Activated CD4-positive, alpha-beta memory T cell treated with anti-CD3 and anti-CD28 coated beads for 36 hours (primary cell): ENCODE results near the gene DIS3L2. TPM values are rescaled to one million over a fixed set of nuclear protein-coding genes. Genes with fewer than 3 reads are reported as not detected.

ENCODE experiments used
- CTCF ChIA-PET: fragments of 350-600 bp; sonication (Branson Sonifier 250); formaldehyde crosslinking; loops from one replicate; lab custom pipeline; 2021; ENCODE audit warnings: antibody characterized with exemption, inconsistent platforms; lab: Charles Lee
- POLR2A ChIA-PET: fragments of 350-600 bp; sonication (Branson Sonifier 250); formaldehyde crosslinking; loops from one replicate; lab custom pipeline; 2021; ENCODE audit warnings: antibody characterized with exemption; lab: Charles Lee
- DNase-seq: peaks from one replicate; pipeline ENCODE4 v3.0.0-alpha.2; 2020
- H3K27ac Mint-ChIP-seq: one replicate; pipeline ENCODE4 v1.8.0; 2021; ENCODE audit warnings: mixed read lengths
- H3K27me3 Mint-ChIP-seq: one replicate; pipeline ENCODE4 v1.8.0; 2021; ENCODE audit warnings: mixed read lengths
- H3K36me3 Mint-ChIP-seq: one replicate; pipeline ENCODE4 v1.8.0; 2021; ENCODE audit warnings: mixed read lengths
- H3K4me1 Mint-ChIP-seq: one replicate; pipeline ENCODE4 v1.8.0; 2021; ENCODE audit warnings: low read depth, mixed read lengths
- H3K4me3 Mint-ChIP-seq: one replicate; pipeline ENCODE4 v1.8.0; 2021; ENCODE audit warnings: mild to moderate bottlenecking, mixed read lengths
- H3K9me3 Mint-ChIP-seq: one replicate; pipeline ENCODE4 v1.8.0; 2021; ENCODE audit warnings: mixed read lengths
- intact Hi-C: fragments of 100-400 bp; cut with micrococcal nuclease; formaldehyde crosslinking; loops from one replicate; pipeline ENCODE4 v1.15.1; 2023
- total RNA-seq, 2 experiments: library from RNA; stranded (reverse); gene quantifications; one replicate each; pipeline ENCODE4 v1.2.3, GENCODE V29; 2021

DIS3L2 gene
- total RNA-seq, 2 experiments from 2014 or later, result 20.5 to 25.7 TPM

- no peak for DNase-seq
- intact Hi-C loops, result no loop called here
- no peak overlapping the region for H3K27ac Mint-ChIP-seq
- ChIA-PET POLR2A (no interaction called here), CTCF (interaction anchor here (1.1 to 8.6 kb wide), 5 partner anchors 9 to 397 kb away, joined by 3 to 127 read pairs (median 4); no protein-coding TSS in a partner anchor)
- no peaks in the 10 kb centered on the region for H3K9me3 Mint-ChIP-seq
- H3K4me3 Mint-ChIP-seq, result no peak overlapping the region
- H3K4me1 Mint-ChIP-seq, result peaks cover 10% of the 10 kb centered on the region
- H3K27me3 Mint-ChIP-seq, result peaks cover 32% of the 10 kb centered on the region
- no peaks in the 10 kb centered on the region for H3K36me3 Mint-ChIP-seq
Observed at GRCh38 chr2:231930593-231931281, 30.8 kb upstream of the DIS3L2 start.

DNA sequence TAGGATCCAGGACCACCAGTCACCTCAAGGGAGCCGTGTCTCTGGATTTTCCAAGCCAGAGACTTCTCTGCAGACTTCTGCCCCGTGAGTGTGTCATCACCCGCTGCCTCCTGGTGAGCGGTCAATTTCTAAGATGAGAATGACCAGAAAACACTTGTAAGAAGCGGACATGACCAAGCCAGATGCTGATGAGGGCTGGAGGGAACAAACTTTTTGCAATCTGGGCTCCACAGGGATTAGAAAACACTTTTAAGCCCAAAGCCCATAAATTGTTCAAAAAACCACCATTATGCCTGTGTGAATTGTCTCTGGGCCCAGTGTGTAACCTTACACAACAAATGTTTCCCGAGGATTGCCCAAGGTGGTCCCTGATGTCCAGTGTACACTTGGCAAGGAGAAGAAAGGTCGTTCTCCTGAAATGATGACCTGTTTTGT, 30.0 kb upstream of the DIS3L2 start:
- ChIA-PET POLR2A (no interaction called here), CTCF (interaction anchor here (1.1 to 8.6 kb wide), 2 partner anchors 9 to 209 kb away, joined by 3 to 127 read pairs; no protein-coding TSS in a partner anchor)
- H3K36me3 Mint-ChIP-seq, result no peaks in the 10 kb centered on the region
- H3K27me3 Mint-ChIP-seq, result peaks cover 31% of the 10 kb centered on the region
- intact Hi-C loops, result no loop called here
- no peaks in the 10 kb centered on the region for H3K9me3 Mint-ChIP-seq
- H3K4me3 Mint-ChIP-seq, result no peak overlapping the region
- DNase-seq, result no peak
- H3K27ac Mint-ChIP-seq, result no peak overlapping the region
- H3K4me1 Mint-ChIP-seq, result peaks cover 9% of the 10 kb centered on the region

- DNase-seq, result no peak
- POLR2A ChIA-PET, result no interaction called here
- H3K4me1 Mint-ChIP-seq, result no peaks in the 10 kb centered on the region
- intact Hi-C loops, result no loop called here
- H3K9me3 Mint-ChIP-seq, result no peaks in the 10 kb centered on the region
- H3K27me3 Mint-ChIP-seq, result peaks cover 20% of the 10 kb centered on the region
- no peak overlapping the region for H3K27ac Mint-ChIP-seq
- CTCF ChIA-PET, result no interaction called here
- no peaks in the 10 kb centered on the region for H3K36me3 Mint-ChIP-seq
- no peak overlapping the region for H3K4me3 Mint-ChIP-seq
Observed at GRCh38 chr2:231932711-231932970, 28.9 kb upstream of the DIS3L2 start.

DNA sequence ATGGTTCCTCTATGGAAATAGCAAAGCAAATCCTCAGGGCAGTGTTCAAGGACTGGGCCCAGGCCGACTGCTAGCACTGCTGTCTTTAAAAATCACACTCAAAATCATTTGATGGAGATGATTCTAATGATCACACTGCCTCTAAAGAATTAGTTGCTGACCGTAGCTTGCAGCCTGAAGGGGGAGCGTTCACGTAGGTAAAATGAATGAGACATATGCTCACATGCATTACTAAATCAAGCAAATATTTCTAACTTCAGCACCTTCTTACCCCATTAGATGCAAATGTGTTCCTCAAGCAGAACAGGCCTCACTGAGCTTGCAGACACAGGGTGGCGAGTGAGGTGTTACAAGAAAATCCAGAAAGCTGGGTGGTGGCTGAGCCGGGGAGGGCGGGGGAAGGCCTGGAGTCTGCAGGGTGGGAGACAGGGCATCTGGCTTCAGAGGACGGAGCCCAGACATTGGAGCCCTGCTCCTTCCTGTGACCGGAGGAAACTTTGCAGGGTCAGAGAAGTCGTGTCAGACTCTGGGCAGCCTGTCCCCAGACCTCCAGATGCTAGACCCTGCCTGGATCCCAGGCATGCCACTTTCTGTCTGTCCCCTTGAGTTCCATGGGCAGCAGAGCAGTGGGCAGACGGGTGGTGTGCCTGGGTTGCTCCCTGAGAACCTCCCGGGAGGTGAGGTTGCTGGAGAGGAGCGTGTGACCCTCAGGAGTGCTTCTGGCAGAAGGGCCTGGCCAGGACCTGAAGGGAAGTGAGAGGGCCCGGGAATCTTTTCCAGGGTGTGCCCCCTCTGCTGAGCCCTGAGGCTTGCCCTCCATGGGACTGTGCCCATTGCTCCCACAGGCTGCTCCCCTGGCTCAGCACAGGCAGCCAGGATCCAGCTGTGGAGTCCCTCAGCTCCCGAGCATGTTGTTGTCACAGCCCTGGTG, 28.3 kb upstream of the DIS3L2 start:
- Mint-ChIP-seq H3K9me3 (no peaks in the 10 kb centered on the region), H3K27ac (no peak overlapping the region), H3K36me3 (no peaks in the 10 kb centered on the region), H3K4me1 (no peaks in the 10 kb centered on the region), H3K4me3 (no peak overlapping the region), H3K27me3 (peaks cover 15% of the 10 kb centered on the region)
- intact Hi-C loops, result no loop called here
- DNase-seq, result no peak
- ChIA-PET POLR2A (interaction anchor here (1.0 kb wide), 1 partner anchor 25 kb away, joined by 3 read pairs; no protein-coding TSS in a partner anchor), CTCF (no interaction called here)

GRCh38 chr2:231933916-231934401, 27.6 kb upstream of the DIS3L2 start:
- no peak for DNase-seq
- H3K4me3 Mint-ChIP-seq, result no peak overlapping the region
- H3K27ac Mint-ChIP-seq, result no peak overlapping the region
- CTCF ChIA-PET, result no interaction called here
- intact Hi-C loops, result no loop called here
- H3K27me3 Mint-ChIP-seq, result peaks cover 9% of the 10 kb centered on the region
- no peaks in the 10 kb centered on the region for H3K9me3 Mint-ChIP-seq
- no peaks in the 10 kb centered on the region for H3K36me3 Mint-ChIP-seq
- POLR2A ChIA-PET, result interaction anchor here (0.6 to 1.0 kb wide), 2 partner anchors 25 to 131 kb away, joined by 3 read pairs; no protein-coding TSS in a partner anchor
- no peaks in the 10 kb centered on the region for H3K4me1 Mint-ChIP-seq

DNA sequence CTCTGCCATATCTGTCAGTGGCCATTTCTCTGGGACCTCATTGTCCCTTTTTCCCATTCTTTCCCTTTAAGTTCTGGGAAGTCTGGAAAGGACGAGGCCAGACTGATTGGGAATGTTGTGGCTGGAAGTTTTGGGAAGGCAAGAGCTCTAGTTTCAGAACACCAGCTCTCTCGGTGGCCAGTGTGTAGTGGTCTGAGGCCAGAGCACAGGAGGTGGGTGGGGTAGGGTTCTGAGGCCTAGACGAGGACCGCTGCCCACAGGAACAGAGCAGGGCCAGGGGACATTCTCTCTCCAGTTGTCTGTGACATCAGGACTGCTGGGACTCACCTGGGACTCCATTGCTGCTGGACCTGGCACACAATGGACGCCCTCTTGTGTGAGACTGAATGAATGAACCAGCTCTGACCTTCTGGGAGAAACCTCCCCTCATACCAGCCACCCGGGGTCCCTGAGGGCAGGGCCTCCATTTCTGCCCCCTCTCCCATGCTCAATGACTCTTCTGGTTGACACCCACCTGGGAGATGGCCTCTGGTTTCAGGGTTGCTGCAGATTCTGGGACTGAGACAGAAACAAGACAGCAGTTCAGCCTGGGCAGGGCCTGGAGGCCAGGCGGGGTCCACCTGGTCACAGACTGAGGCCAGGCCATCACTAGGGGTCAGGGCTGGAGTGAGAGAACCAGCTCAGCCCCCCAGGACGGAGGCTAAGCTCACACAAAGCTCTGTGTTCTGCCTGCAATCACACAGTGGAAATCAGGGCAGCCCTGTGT, 26.9 kb upstream of the DIS3L2 start:
- no peaks in the 10 kb centered on the region for H3K9me3 Mint-ChIP-seq
- ChIA-PET CTCF (no interaction called here), POLR2A (interaction anchor here (0.6 kb wide), 1 partner anchor 130 kb away, joined by 3 read pairs; no protein-coding TSS in a partner anchor)
- no peaks in the 10 kb centered on the region for H3K36me3 Mint-ChIP-seq
- no peaks in the 10 kb centered on the region for H3K4me1 Mint-ChIP-seq
- H3K27me3 Mint-ChIP-seq, result peaks cover 2% of the 10 kb centered on the region
- no peak for DNase-seq
- intact Hi-C loops, result no loop called here
- H3K4me3 Mint-ChIP-seq, result no peak overlapping the region
- no peak overlapping the region for H3K27ac Mint-ChIP-seq

DNA sequence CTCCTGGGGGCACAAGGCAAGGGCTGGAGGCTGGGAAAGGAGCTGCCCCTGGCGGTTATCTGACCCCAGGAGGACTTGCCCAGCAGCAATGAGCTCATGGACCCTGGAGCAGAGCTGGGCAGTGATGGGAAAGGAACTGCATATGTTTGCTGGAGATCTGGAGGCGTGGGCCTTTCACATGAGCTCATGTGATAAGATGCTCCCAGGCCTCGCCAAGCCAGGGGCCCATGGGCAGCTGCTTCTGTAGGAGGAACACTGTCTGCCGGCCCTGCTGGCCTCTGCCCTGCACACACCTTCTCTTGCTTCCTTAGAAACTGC, 26.3 kb upstream of the DIS3L2 start:
- Mint-ChIP-seq H3K4me1 (no peaks in the 10 kb centered on the region), H3K9me3 (no peaks in the 10 kb centered on the region), H3K4me3 (no peak overlapping the region), H3K27me3 (no peaks in the 10 kb centered on the region), H3K36me3 (no peaks in the 10 kb centered on the region), H3K27ac (no peak overlapping the region)
- ChIA-PET CTCF (interaction anchor here (0.5 to 0.8 kb wide), 2 partner anchors 33 to 205 kb away, joined by 3 read pairs; no protein-coding TSS in a partner anchor), POLR2A (no interaction called here)
- no peak for DNase-seq
- intact Hi-C loops, result no loop called here

DNA sequence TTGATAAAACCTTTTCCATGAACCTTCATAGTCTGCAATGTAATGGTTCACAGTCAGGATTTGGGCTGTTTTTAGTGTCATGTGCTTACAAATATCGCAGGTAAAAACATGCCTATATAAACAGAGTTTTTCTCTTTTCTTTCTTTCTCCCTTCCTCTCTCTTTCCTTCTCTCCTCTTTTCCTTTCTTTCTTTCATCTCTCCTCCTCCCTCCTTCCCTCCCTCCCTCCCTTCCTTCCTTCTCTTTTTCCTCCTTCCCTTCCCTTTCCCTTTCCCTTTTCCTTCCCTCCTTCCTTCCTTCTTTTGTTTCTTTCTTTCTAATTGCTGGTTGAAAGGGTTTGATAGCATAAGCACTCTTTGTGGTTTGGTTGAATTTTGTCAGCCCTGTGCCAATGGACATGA, 25.7 kb upstream of the DIS3L2 start:
- Mint-ChIP-seq H3K9me3 (no peaks in the 10 kb centered on the region), H3K4me1 (no peaks in the 10 kb centered on the region), H3K36me3 (no peaks in the 10 kb centered on the region), H3K27ac (no peak overlapping the region), H3K27me3 (peaks cover 2% of the 10 kb centered on the region), H3K4me3 (no peak overlapping the region)
- DNase-seq, result no peak
- intact Hi-C loops, result no loop called here
- ChIA-PET CTCF (interaction anchor here (0.5 to 0.8 kb wide), 2 partner anchors 34 to 204 kb away, joined by 3 read pairs; no protein-coding TSS in a partner anchor), POLR2A (no interaction called here)

DNA sequence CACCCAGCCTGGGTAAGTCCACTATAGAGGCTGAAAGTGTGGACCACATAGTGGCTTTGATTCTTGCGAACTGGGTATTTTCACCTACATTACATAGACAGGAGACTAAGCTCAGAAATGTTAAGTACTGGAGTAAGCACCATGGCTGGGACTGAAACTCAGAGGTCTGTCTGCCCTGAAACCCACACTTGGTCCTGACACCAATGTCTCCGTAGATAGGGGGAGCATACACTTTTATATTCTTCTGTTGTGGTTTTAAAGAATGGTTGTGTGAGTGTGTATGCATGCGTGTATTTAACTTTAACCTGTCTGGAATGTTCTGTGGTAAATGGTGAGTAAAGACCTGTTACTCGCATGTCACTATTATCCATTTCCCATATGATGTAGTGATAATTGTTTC, 25.0 kb upstream of the DIS3L2 start:
- ChIA-PET POLR2A (no interaction called here), CTCF (no interaction called here)
- no peak overlapping the region for H3K27ac Mint-ChIP-seq

GRCh38 chr2:231937057-231937456, 24.5 kb upstream of the DIS3L2 start:
- no peak for DNase-seq
- H3K27me3 Mint-ChIP-seq, result peaks cover 2% of the 10 kb centered on the region
- CTCF ChIA-PET, result no interaction called here
- no peak overlapping the region for H3K27ac Mint-ChIP-seq
- H3K4me1 Mint-ChIP-seq, result no peaks in the 10 kb centered on the region
- no peak overlapping the region for H3K4me3 Mint-ChIP-seq
- H3K36me3 Mint-ChIP-seq, result no peaks in the 10 kb centered on the region
- POLR2A ChIA-PET, result interaction anchor here (0.6 kb wide), 1 partner anchor 26 kb away, joined by 3 read pairs; no protein-coding TSS in a partner anchor
- intact Hi-C loops, result no loop called here
- H3K9me3 Mint-ChIP-seq, result no peaks in the 10 kb centered on the region

More for the DNA sequence above, 25.0 kb upstream of the DIS3L2 start:
- no peak for DNase-seq
- no peaks in the 10 kb centered on the region for H3K9me3 Mint-ChIP-seq
- no peaks in the 10 kb centered on the region for H3K36me3 Mint-ChIP-seq
- no peaks in the 10 kb centered on the region for H3K4me1 Mint-ChIP-seq
- intact Hi-C loops, result no loop called here
- H3K27me3 Mint-ChIP-seq, result peaks cover 2% of the 10 kb centered on the region
- H3K4me3 Mint-ChIP-seq, result no peak overlapping the region

DNA sequence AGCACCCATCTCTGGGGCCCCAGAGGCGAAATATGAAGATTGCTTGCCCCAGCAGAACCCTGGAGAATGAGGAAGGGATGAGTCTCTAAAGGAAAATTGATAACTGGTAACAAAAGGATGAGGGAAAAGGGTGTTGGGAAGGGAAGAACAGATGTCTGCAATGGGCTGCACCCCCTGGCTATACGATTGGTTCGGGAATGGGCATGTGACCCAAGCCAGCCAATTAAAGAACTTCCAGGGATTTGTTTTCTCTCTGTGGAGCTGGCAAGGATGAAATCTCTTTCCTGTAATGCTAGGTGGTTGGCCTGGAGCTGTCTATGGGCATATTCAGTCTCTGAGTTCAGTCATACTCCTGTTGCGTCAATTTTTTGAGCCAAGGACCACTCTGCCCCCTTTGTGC, 22.5 kb upstream of the DIS3L2 start:
- no peaks in the 10 kb centered on the region for H3K4me1 Mint-ChIP-seq
- intact Hi-C loops, result no loop called here
- DNase-seq, result no peak
- H3K36me3 Mint-ChIP-seq, result no peaks in the 10 kb centered on the region
- H3K9me3 Mint-ChIP-seq, result no peaks in the 10 kb centered on the region
- H3K4me3 Mint-ChIP-seq, result no peak overlapping the region
- H3K27ac Mint-ChIP-seq, result no peak overlapping the region
- ChIA-PET POLR2A (no interaction called here), CTCF (no interaction called here)
- peaks cover 3% of the 10 kb centered on the region for H3K27me3 Mint-ChIP-seq
